Stimulated activated CD8-positive, alpha-beta memory T cell treated with anti-CD3 and anti-CD28 coated beads, Interleukin-15, amount 100 ng/mL, for 24 hours (primary cell): ENCODE measurements around the gene NUDT3.
"Not testable (repeated sequence)": the region's sequence is repeated elsewhere in the genome, so short reads cannot be mapped to it uniquely, and the experiment has no call there.

ENCODE experiments used
- DNase-seq: peaks from one replicate; pipeline ENCODE4 v3.0.0-alpha.2; 2020; ENCODE audit warnings: low read depth

Gene NUDT3

DNA sequence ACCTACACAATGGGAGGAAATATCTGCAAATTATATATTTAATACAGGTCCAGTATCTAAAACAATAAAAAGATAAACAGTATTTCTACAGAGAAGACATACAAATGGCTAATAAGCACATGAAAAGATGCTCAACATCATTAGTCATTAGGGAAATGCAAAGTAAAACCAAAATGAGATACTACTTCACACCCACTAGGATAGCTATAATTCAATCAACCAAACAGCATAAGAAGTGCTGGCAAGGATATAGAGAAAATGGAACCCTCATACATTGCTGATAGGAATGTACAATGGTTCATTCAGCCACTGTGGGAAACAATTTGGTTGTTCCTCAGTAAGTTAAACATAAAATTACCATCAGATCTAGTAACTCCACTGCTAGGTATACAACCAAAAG is 48.7 kb downstream of the NUDT3 start:
- no peak for DNase-seq

DNA sequence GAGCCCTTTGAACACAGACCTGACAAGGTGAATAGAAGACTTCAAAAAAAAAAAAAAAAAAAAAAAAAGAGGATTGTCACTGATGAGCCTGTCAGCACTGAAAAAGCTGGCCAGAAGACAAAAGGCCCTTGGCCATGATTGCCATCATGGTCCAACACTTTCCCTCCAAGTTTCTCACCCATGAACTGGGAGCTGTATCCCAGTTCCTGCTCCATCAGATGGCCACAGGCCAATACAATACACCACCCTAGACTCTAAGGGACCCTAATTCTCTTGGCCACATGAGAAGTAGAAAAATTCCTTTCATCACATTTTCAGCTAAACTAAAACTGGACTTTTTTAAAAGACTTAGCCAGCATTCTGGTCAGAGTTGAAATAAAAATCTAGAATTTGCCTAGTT is 50.2 kb downstream of the NUDT3 start:
- DNase-seq: no peak

DNA sequence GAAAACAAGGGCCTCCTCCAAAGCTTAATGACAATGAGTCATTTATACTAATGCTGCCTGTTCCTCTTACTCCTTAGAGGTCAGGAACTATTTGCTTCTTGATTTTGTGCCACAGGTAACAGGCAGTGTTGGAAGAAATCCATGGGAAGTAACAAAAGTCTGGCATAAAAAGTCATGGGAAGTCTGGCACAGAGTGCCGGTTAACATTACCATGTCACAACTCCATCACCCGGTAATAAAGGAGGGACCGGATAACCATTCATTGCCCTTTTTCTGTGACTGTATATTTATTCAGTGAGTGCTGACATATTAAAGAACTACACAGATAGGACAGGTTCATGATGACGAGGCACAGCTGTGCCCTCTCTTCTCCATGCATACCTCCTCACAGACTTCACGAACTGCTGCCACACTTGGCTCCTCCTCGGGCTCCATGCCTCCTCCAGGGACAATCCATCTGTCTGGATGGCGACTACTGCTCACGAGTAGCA is 50.9 kb downstream of the NUDT3 start:
- DNase-seq: no peak

DNA sequence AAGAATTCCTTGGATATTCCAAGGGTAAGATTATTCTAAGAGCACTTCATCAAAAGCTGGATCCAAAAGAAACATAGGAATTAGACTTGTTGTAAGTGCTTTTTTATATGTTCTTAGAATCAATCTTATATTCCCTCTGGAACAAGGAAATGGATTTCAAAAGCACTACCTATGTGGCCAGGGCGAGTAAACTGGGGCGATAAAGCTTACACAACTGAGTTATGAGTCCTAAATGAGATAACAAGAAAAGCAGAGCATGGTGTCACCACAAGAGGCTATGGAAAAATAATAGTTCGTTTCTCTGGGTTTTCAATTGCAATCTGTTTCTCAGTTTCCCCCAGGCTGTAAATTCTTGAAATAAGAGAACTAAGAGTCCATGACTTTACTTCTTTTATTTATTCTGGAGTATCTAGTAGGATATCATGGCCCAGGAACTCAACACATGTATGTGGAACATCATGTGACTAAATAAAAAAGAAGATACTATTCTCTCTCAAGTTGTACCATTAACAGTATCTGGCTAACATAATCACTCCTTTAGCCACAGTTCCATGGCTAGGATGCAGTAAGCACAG is 51.5 kb downstream of the NUDT3 start:
- DNase-seq: no peak

DNA sequence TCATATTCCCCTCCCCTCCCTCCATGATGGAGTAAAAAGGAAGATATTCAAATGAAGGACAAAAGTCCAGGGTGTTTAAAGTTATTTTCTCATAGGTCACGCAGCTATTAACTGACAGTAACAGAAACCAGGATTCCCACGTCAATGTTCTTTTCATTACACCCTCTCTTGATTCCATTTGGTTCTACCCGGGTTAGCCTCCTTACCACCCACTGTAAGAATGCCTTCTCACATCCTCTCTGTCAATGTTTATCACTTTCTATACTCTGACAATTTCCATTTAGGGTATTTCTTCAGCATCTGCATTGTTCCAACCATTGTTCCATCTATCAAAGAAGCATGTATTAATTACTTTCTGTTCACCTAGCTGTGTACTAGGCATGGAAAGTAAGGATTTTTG is 52.1 kb downstream of the NUDT3 start:
- no peak for DNase-seq

DNA sequence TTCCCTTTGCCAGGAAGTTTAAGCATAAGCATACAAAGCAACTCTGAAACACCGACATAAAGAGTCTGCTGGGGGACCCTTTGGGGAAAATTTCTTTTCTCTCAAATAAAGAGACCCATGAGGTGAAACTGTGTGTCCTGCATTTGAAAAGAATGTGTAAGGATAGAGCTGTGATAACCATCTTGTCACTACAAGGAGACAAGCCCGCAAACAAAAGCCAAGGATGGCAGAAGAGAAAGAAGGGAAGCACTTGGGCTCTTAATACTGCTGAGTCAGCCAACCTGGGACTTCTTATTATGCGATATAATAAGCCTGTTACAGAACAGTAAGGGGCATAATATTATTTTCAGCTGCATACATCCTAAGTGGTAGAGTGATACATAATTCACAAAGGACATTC is 52.5 kb downstream of the NUDT3 start:
- no peak for DNase-seq

DNA sequence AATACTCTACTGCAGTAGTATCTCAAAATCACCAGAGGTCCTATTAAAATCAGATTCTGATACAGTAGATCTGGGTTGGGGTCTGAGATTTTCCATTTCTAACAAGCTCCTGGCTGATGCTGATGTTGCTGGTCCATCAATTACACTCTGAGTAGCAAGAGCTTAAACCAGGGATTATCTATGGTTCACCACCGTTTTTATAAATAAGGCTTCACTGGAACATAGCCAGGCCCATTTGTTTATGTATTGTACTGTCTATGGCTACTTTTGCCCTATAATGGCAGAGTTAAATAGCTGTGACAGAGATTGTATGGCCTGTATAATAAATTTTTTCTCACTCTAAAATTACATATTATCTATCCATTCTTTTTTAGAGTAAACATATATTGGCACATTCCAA is 53.0 kb downstream of the NUDT3 start:
- DNase-seq: no peak

DNA sequence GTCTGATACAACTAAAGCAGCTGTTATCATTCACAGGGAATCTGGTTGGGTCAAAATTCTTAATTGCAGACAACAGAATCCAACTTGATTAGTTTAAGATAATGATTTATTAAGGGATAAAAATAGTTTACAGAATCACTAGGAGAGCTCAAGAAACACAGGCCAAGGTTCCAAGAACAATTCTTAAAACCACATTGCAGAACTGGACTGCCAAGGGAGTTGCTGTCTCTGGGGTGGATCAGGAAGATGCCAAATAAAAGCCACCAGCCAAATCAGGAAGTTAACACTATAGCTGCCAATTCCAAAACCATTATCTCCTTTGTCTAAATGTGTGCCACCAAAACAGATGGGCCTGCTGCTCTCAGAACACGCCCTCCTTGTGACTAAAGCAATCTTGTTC is 53.7 kb downstream of the NUDT3 start:
- no peak for DNase-seq

DNA sequence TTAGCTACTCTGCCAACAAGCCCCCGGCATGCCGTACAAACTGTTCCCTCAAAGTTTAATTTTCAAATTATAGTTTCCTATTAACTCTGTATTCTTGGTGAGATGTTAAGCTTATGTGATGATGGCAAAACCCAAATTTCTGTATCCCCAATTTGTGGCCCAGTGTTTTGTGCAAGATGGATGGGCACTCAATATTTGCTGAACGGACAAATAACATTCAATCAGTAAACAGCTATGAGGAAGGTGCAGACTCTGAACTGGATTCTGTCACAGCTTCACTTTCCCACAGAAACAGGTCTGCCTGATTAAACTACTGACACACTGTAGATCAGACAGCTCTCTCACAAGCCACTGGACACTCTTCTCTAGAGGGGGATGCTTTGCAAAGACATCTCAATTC is 54.1 kb downstream of the NUDT3 start:
- DNase-seq: no peak

DNA sequence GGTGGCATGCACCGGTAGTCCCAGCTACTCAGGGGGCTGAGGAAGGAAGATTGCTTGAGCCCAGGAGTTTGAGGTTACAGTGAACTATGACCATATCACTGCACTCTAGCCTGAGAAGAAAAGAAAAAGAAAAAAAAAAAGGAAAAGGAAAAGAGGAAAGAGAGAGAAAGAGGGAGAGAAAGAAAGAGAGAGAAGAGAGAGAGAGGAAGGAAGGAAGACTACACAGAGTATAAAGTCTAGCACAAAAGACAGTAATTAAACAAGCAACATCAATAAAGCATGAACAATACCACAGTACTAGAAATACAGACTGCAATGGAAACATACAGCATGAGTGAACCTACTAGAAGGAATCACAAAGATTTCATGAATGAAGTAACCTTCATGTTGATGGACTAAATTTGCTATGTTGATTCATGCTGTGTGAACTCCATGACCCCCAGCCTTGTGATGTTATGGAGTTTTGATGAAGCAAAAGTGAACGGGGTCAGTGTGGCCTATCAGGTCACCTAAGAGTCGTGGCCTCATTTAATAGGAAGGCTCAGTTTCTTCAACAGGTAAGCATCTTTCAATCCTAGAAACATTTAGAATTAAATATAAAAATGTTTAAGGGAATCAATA is 57.6 kb downstream of the NUDT3 start:
- DNase-seq: no peak

DNA sequence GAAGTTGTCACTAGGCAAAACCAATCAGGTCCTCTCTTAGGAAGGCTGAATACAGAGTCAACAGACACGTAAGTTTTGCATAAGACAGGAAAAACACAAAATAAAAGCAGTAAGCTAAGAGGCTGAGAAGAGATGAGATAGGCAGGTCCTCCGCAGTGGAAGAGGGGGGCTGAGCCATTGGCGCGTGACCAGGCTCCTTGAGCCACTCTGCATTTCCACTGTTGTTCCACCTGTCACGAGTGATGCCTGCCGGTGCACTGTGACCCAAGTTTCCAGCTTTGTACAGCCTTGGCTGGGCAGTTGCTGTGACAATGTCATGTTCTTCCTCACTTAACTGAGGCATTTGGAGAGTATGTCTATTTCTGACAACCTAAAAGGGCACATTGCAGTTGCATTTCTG is 58.6 kb downstream of the NUDT3 start:
- no peak for DNase-seq

DNA sequence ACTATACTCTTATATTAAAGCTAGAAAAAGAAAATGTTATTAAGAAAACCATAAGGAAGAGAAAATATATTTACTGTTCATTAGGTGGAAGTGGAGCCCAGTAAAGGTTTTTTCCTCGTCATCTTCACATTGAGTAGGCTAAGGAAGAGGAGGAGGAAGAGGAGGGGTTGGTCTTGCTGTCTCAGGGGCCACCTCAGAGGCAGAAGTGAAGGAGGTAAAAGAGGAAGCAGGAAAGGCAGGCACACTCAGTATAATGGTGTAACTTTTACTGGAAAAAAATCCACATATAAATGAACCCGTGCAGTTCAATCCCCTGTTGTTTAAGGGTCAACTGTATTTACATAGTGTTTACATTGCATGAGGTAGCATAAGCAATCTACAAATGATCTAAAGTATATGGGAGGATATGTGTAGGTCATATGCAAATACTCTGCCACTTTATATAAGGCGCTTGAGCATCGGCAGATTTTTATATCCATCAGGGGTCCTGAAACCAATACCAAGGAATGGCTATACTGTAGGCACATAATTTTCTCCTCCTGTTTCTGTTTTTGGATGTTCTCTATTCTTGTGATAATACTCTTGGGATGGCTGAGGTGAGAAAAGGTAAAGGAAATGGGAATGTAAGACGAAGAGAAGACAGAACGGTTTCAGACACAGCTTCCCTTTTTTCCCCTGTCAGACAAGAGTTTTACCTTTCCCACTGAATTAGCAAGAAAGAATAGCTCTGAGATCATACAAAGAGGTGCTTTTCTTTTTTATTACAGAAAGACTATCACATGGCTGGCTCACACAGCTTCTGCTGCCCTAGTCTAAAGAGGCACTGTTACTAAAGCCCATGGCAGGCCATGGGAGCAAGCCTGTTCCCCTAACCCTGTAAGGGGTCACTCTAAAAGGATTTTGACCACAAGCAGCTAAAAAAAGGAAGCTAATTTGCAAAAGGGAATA is 59.9 kb downstream of the NUDT3 start:
- no peak for DNase-seq

DNA sequence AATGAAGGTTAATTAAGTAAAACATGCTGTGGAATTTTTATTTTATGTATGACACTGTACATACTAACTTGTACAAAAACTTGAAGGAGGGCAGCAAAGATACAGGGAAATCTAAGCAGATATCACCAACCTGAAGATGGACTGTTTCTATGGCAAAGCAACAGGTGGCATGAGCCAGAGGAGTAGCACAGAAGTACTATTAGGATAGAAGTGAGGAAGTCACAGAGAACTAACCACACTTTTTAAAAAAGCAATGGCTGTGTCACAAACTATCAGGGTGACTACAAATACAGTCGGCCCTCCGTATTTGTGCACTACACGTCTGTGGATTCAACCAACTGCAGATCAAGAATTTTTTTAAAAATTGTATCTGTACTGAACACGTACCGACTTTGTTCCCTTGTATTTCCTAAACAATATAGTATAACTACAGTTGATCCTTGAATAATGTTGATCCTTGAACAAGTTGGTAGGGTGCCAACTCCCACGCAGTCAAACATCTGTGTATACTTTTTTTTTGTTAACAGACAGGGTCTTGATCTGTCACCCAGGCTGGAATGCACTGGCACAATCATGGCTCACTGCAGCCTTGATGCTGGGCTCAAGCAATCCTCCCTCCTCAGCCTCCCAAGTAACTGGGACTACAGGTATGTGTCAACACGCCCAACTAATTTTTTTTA is 61.0 kb downstream of the NUDT3 start:
- DNase-seq: no peak

DNA sequence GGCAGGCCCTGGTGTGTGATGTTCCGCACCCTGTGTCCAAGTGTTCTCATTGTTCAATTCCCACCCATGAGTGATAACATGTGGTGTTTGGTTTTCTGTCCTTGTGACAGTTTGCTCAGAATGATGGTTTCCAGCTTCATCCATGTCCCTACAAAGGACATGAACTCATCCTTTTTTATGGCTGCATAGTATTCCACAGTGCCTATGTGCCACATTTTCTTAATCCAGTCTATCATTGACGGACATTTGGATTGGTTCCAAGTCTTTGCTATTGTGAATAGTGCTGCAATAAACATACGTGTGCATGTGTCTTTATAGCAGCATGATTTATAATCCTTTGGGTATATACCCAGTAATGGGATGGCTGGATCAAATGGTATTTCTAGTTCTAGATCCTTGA is 62.7 kb downstream of the NUDT3 start:
- DNase-seq: not testable (repeated sequence)

DNA sequence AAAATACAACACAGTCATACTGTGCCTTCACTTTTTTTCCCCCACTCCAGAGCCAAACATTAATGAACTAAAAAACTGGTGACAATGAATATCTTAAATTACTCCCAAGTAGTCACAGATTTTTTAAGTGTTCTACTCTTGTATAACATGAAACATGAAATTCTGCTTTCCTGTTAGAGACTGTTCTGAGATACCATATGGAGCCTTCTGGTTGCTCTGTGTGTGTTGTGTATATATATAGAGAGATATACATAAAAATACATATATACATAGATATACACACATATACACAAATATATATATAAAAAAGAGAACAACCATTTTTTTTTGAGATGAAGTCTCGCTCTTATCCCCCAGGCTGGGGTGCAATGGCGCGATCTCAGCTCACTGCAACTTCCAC is 63.5 kb downstream of the NUDT3 start:
- no peak for DNase-seq

DNA sequence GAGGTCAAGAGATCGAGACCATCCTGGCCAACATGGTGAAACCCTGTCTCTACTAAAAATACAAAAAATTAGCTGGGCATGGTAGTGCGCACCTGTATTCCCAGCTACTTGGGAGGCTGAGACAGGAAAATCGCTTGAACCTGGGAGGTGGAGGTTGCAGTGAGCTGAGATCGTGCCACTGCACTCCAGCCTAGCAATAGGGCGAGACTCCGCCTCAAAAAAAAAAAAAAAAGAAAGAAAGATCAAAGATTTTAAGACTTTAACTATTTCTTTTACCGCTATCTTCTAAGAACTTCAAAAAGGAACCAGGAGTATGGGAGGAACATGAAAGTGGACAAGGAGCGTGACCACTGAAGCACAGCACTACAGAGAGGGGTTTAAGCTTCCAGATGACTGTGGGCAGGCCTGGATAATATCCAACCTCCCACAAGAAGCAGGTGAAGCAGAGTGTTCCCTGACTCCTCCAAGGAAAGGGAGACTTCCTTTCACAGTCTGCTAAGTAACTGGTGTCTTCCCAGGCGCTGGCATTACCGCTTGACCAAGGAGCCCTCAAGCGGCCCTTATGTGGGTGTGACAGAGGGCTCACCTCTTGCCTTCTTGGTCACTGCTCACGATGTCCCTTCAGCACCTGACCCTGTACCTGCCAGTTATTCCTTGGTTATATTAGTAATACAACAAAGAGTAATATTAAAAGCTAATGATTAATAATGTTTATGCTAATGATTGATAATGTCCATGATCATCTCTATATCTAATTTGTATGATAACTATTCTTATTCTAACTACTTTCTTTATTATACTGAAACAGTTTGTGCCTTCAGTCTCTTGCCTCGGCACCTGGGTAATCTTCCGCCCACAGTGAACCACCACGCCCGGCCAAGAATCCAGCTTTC is 64.9 kb downstream of the NUDT3 start:
- not testable (repeated sequence) for DNase-seq

DNA sequence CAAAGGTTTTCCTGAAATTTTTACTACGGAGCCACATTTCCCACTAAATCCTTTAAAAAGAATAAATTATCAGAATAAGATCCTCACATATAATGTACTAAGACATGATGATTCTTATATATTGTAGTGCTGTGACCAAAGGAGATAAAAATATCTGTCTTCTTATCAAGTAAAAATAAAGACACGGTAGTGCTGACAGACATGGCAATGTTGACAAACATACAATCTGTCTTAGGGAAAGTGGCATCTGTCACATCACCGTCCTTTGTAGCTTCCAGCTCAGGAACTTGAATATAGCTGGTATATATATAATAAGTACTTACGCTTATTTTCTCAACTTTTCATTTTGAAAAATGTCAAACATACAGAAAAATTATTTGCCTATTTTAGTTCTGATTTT is 66.8 kb downstream of the NUDT3 start:
- DNase-seq: no peak

DNA sequence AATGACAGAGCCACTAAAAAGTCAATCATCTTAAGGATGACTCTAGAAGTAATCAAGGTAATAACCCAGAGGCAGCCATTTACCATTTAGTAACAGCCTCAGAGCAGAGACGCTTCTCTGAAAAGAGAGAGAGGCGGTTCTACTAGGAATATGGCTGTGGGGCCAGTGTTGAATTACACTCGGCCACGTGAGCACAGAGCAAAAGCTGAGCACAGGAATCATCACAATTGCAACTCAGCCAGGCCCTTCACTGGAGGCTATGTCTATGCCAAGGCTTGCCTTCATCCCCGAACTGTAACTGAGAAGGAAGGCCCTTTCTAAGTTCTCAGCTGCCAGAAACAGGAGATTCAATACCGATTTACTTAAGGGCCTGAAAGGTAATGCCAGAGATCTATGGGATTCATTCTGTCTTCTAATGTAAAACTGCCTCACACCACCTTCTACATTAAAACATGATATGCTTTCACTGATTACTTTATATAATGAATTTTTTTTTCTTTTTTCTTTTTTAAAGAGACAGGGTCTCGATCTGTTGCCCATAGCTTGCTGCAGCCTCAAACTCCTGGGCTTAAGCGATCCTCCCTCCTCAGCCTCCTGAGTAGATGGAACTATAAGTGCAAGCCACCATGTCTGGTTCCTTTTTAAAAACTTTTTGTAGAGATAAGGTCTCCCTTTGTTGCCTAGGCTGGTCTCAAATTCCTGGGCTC is 67.6 kb downstream of the NUDT3 start:
- no peak for DNase-seq

DNA sequence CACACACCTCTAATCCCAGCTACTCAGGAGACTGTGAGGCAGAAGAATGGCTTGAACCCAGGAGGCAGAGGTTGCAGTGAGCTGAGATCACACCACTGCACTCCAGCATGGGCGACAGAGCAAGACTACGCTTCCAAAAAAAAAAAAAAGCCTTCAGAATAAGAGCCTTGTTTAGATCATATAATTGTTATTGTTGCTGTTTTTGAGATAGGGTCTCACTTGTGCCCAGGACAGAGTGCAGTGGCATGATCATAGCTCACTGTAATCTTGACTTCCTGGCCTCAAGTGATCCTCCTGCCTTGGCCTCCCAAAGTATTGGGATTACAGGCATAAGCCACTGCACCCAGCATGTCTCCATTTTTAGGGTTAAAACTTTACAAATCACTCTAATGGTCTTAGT is 68.2 kb downstream of the NUDT3 start:
- DNase-seq: not testable (repeated sequence)

DNA sequence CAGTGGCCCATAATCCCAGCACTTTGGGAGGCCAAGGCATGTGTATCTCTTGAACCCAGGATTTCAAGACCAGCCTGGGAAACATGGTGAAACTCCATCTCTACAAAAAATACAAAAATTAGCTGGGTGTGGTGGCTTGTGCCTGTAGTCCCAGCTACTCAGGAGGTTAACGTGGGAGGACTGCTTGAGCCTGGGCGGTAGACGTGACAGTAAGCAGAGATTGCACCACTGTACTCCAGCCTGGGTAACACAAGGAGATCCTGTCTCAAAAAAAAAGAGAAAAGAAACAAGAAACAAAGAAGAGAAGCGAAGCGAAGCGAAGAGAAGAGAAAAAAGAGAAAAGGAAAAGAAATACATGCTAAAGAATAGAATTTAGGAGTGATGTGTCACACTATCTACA is 69.2 kb downstream of the NUDT3 start:
- no peak for DNase-seq

DNA sequence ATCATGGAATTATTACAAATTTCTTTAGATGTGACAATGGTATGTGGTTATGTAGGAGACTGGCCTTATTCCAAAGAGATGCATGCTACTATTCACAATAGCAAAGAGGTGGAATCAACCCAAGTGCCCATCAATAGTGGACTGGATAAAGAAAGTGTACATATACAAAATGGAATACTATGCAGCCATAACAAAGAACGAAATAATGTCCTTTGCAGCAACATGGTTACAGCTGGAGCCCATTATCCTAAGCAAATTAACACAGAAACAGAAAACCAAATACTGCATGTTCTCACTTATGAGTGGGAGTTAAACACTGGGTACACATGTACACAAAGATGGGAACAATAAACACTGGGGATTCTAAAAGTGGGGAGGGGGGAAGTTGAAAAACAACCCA is 69.7 kb downstream of the NUDT3 start:
- DNase-seq: no peak
